Heart left ventricle (tissue), 16 donors: ENCODE results near the gene CARS2. TPM values are rescaled to one million over a fixed set of nuclear protein-coding genes. Genes with fewer than 3 reads are reported as not detected.

Experiments
- ATAC-seq, 4 donors: fragments of 200-7000 bp; cut with Tn5 transposase; one replicate each; pipeline ENCODE4 v1.9.1; 2020 to 2022; ENCODE audit warnings: moderate library complexity in 4 of 4, mild to moderate bottlenecking in 3 of 4, moderate number of reproducible peaks in 1 of 4
- DNase-seq, 5 donors: peaks; one replicate each; pipeline ENCODE4 v3.0.0-alpha.2; 2020
- H3K27ac ChIP-seq, 12 donors: fragments of 200-600 bp; sonication (generic) in 4 of 12; one replicate each; pipeline versions ENCODE4 v1.5.0 to v1.8.0; 2016 to 2022; ENCODE audit warnings: mild to moderate bottlenecking in 2 of 12
- H3K27me3 ChIP-seq, 9 donors: fragments of 200-600 bp; sonication (generic) in 2 of 9; one replicate each; pipeline versions ENCODE4 v1.5.1 to v1.8.0; 2016 to 2022; ENCODE audit warnings: mild to moderate bottlenecking in 3 of 9
- H3K36me3 ChIP-seq, 9 donors: fragments of 200-600 bp; sonication (generic) in 2 of 9; one replicate each; pipeline versions ENCODE4 v1.5.0 to v1.8.0; 2018 to 2022; ENCODE audit warnings: mild to moderate bottlenecking in 2 of 9
- H3K4me1 ChIP-seq, 12 donors: fragments of 200-600 bp; sonication (generic) in 4 of 12; one replicate each; pipeline versions ENCODE4 v1.5.0 to v1.8.0; 2016 to 2022; ENCODE audit warnings: mild to moderate bottlenecking in 3 of 12
- H3K4me3 ChIP-seq, 12 donors: fragments of 200-600 bp; sonication (generic) in 4 of 12; one replicate each; pipeline versions ENCODE4 v1.5.0 to v1.8.0; 2017 to 2022; ENCODE audit warnings: mild to moderate bottlenecking in 9 of 12, moderate library complexity in 4 of 12
- H3K9me3 ChIP-seq, 12 donors: fragments of 200-600 bp; sonication (generic) in 4 of 12; one replicate each; pipeline versions ENCODE4 v1.5.0 to v1.8.0; 2016 to 2022; ENCODE audit warnings: mild to moderate bottlenecking in 1 of 12
- CTCF ChIP-seq, 12 donors: fragments of 200-600 bp; sonication (generic) in 4 of 12; IDR thresholded peaks; one replicate each; pipeline versions ENCODE4 v1.5.0 to v1.8.0; 2018 to 2022; ENCODE audit warnings: antibody characterized with exemption in 12 of 12, mild to moderate bottlenecking in 5 of 12
- POLR2A ChIP-seq, 2 donors: fragments of 450-650 bp; IDR thresholded peaks; one replicate each; pipeline ENCODE4 v1.6.1; 2017; ENCODE audit warnings: antibody characterized with exemption in 2 of 2, mild to moderate bottlenecking in 2 of 2, moderate library complexity in 2 of 2
- WGBS, 4 donors: extraction: QIAGEN DNeasy Blood & Tissue Kit in 2 of 4; methylation state at CpG; one replicate each; pipeline versions ENCODE4 v1.1.5 to v1.1.7; 2013 to 2018; 5-methylcytosine and 5-hydroxymethylcytosine counted together
- intact Hi-C, 10 donors: fragments of 100-400 bp; cut with DNase I; formaldehyde crosslinking; loops; one replicate each; pipeline versions ENCODE4 v1.11.1 to v1.14.2; 2022
- polyA plus RNA-seq, 2 donors: library from polyadenylated mRNA; stranded (reverse); fragments of 200-250 nt; gene quantifications; one replicate each; pipeline ENCODE4 v1.2.3, GENCODE V29; 2013
- total RNA-seq, 9 donors: library from RNA; depleted of rRNA in 2 of 9; stranded (reverse); fragments of >200 nt in 2 of 9; fragmentation: NEBNext Ultra II Directional in 3 of 9; extraction: Animal tissue kit (Norgen Biotek cat#: 25700) in 3 of 9; gene quantifications; one replicate each; pipeline versions ENCODE4 v1.1.0 to v1.2.4, GENCODE V29; 2016 to 2023
- donor health status: ischemic (EF 13 %, LVEDD 7.1; RV severe dilation, severe dysfunction).
- donor health status: healthy with polysubstance abuse.
- donor health status: DM: no; HTN: yes; CAD: no.
- donor health status: DM: no; HTN: no; CAD: no.
- donor health status: ischemic (EF 25% LVEDD 6.9; RV normal size, moderate dysfunction).
- donor health status: ischemic (EF 25% LVEDD 5.7; RV mildly dilated, moderate dysfunction).
- donor health status: healthy.
- donor health status: DM: yes; HTN: yes; CAD: no.
- donor health status: ischemic (EF 35%, LVEDD 5.7; RV mildly dilated, moderate dysfunction).
- donor health status: nonischemic (EF 11% LVEDD 7.7; RV severe dilation, severe dysfunction).
- donor health status: DM: yes; HTN: yes; CAD: no.
- donor health status: PGD.
- donor health status: ischemic (EF 29% LVEDD 5.4; RV normal size, mild dysfunction).
- donor health status: nonischemic (EF 23%, LVEDD 6.1; RV moderate dilation, normal function).

Gene CARS2
- total and polyA plus RNA-seq, 11 donors: 35.4 to 78.5 (median 44.3) TPM

- DNase-seq (no peak), ATAC-seq (peak in 1 of 4 donors; percentile 0)
- intact Hi-C loops: loop anchor here in 6 of 10 donors (1.0 to 10.0 kb wide), 6 partner anchors 9 to 208 kb away; partner anchors contain the start of genes NAXD (in 3 of the 6) and ANKRD10 (in 1 of the 6)
- Histone ChIP-seq H3K4me1 (peaks cover 4 to 43% (median 23%) of the 10 kb centered on the region in 12 donors), H3K27me3 (no peaks in the 10 kb centered on the region), H3K27ac (peak overlapping the region in 11 of 12 donors; percentile 63 to 100 (median 84)), H3K36me3 (peaks cover 0 to 22% (median 12%) of the 10 kb centered on the region in 9 donors), H3K9me3 (no peaks in the 10 kb centered on the region), H3K4me3 (peak overlapping the region in 11 of 12 donors; percentile 50 to 92 (median 78))
- TF ChIP-seq CTCF (IDR thresholded peaks at IDR 0.05) (no peak), POLR2A (IDR thresholded peaks at IDR 0.05) (no peak)
- 57 to 63% (median 61%) methylated on average over 8 of the region's 8 CpGs for WGBS, 4 donors
These were observed 855 bp upstream of the CARS2 start for GRCh38 chr13:110706570-110707372.

- TF ChIP-seq CTCF (IDR thresholded peaks at IDR 0.05): no peak
- no peak for TF ChIP-seq POLR2A (IDR thresholded peaks at IDR 0.05)
- no peaks in the 10 kb centered on the region for H3K27me3 ChIP-seq
- no peak for DNase-seq
- peak overlapping the region; percentile 59 to 100 (median 82) for H3K27ac ChIP-seq
- peaks cover 0 to 35% (median 25%) of the 10 kb centered on the region in 9 donors for H3K36me3 ChIP-seq
- peak overlapping the region; percentile 34 to 92 (median 78) for H3K4me3 ChIP-seq
- intact Hi-C loops: loop anchor here in 5 of 10 donors (5.0 to 10.0 kb wide), 5 partner anchors 88 to 209 kb away; partner anchors contain the start of genes NAXD (in 3 of the 5) and ANKRD10 (in 1 of the 5)
- H3K9me3 ChIP-seq: no peaks in the 10 kb centered on the region
- WGBS, 4 donors: 4 to 8% (median 7%) methylated on average over 9 to 12 of the region's 12 CpGs
- H3K4me1 ChIP-seq: peaks cover 4 to 35% (median 16%) of the 10 kb centered on the region in 12 donors
- ATAC-seq: no peak
These were observed 525 bp downstream of the CARS2 start for GRCh38 chr13:110705356-110705825.

GRCh38 chr13:110702591-110703526 lies 3.1 kb downstream of the CARS2 start:
- Histone ChIP-seq H3K4me1 (peaks cover 4 to 55% (median 16%) of the 10 kb centered on the region in 12 donors), H3K27me3 (no peaks in the 10 kb centered on the region), H3K4me3 (no peak overlapping the region), H3K27ac (no peak overlapping the region), H3K9me3 (no peaks in the 10 kb centered on the region), H3K36me3 (peaks cover 0 to 61% (median 50%) of the 10 kb centered on the region in 9 donors)
- DNase-seq (no peak), ATAC-seq (no peak)
- 82 to 89% (median 87%) methylated on average over 11 to 15 of the region's 15 CpGs for WGBS, 4 donors
- intact Hi-C loops: loop anchor here in 4 of 10 donors (5.0 to 10.0 kb wide), 4 partner anchors 86 to 212 kb away; partner anchors contain the start of genes NAXD (in 2 of the 4) and ANKRD10 (in 1 of the 4)
- TF ChIP-seq POLR2A (IDR thresholded peaks at IDR 0.05): no peak
- no peak for TF ChIP-seq CTCF (IDR thresholded peaks at IDR 0.05)
